Nephron progenitor cell (in vitro differentiated cells): ENCODE measurements around the gene TMEM200B.

Experiments
- DNase-seq: peaks from one replicate; pipeline ENCODE4 v3.0.0; 2021
- H3K27ac Mint-ChIP-seq: 2 replicates; pipeline ENCODE4 v1.8.0; 2021; ENCODE audit warnings: mild to moderate bottlenecking, moderate library complexity, mixed read lengths
- H3K27me3 Mint-ChIP-seq: 2 replicates; pipeline ENCODE4 v1.8.0; 2021; ENCODE audit warnings: mild to moderate bottlenecking, low read depth, mixed read lengths; ENCODE audit not compliant: poor library complexity
- H3K36me3 Mint-ChIP-seq: 2 replicates; pipeline ENCODE4 v1.8.0; 2021; ENCODE audit warnings: low read depth, mixed read lengths
- H3K4me1 Mint-ChIP-seq: 2 replicates; pipeline ENCODE4 v1.8.0; 2021; ENCODE audit warnings: mixed read lengths
- H3K4me3 Mint-ChIP-seq: 2 replicates; pipeline ENCODE4 v1.8.0; 2021; ENCODE audit warnings: mild to moderate bottlenecking, moderate library complexity, mixed read lengths
- H3K9me3 Mint-ChIP-seq: 2 replicates; pipeline ENCODE4 v1.8.0; 2021; ENCODE audit warnings: mild to moderate bottlenecking, moderate library complexity, mixed read lengths
- TF ChIP-seq, protein P1 (sequence below): fragments of 200-600 bp; sonication (generic); IDR thresholded peaks from 2 replicates; pipeline ENCODE4 v1.5.0; 2021; ENCODE audit warnings: antibody characterized with exemption

TMEM200B gene

GRCh38 chr1:29125237-29125641 lies 1.5 kb upstream of the TMEM200B start:
- peaks cover 47% of the 10 kb centered on the region for H3K27me3 Mint-ChIP-seq
- peak overlapping the region; percentile 76 for H3K4me3 Mint-ChIP-seq
- H3K27ac Mint-ChIP-seq, result no peak overlapping the region
- no peaks in the 10 kb centered on the region for H3K9me3 Mint-ChIP-seq
- DNase-seq, result no peak
- peaks cover 20% of the 10 kb centered on the region for H3K4me1 Mint-ChIP-seq
- peaks cover 2% of the 10 kb centered on the region for H3K36me3 Mint-ChIP-seq
- TF ChIP-seq, protein P1, sequence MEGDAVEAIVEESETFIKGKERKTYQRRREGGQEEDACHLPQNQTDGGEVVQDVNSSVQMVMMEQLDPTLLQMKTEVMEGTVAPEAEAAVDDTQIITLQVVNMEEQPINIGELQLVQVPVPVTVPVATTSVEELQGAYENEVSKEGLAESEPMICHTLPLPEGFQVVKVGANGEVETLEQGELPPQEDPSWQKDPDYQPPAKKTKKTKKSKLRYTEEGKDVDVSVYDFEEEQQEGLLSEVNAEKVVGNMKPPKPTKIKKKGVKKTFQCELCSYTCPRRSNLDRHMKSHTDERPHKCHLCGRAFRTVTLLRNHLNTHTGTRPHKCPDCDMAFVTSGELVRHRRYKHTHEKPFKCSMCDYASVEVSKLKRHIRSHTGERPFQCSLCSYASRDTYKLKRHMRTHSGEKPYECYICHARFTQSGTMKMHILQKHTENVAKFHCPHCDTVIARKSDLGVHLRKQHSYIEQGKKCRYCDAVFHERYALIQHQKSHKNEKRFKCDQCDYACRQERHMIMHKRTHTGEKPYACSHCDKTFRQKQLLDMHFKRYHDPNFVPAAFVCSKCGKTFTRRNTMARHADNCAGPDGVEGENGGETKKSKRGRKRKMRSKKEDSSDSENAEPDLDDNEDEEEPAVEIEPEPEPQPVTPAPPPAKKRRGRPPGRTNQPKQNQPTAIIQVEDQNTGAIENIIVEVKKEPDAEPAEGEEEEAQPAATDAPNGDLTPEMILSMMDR, result no peak

GRCh38 chr1:29124366-29125236 lies 898 bp upstream of the TMEM200B start:
- Mint-ChIP-seq H3K27ac (no peak overlapping the region), H3K4me1 (peaks cover 16% of the 10 kb centered on the region), H3K4me3 (peak overlapping the region; percentile 76), H3K9me3 (no peaks in the 10 kb centered on the region), H3K27me3 (peaks cover 48% of the 10 kb centered on the region), H3K36me3 (peaks cover 8% of the 10 kb centered on the region)
- TF ChIP-seq, protein P1, result peak; percentile 62
- DNase-seq, result peak; percentile 90

DNA sequence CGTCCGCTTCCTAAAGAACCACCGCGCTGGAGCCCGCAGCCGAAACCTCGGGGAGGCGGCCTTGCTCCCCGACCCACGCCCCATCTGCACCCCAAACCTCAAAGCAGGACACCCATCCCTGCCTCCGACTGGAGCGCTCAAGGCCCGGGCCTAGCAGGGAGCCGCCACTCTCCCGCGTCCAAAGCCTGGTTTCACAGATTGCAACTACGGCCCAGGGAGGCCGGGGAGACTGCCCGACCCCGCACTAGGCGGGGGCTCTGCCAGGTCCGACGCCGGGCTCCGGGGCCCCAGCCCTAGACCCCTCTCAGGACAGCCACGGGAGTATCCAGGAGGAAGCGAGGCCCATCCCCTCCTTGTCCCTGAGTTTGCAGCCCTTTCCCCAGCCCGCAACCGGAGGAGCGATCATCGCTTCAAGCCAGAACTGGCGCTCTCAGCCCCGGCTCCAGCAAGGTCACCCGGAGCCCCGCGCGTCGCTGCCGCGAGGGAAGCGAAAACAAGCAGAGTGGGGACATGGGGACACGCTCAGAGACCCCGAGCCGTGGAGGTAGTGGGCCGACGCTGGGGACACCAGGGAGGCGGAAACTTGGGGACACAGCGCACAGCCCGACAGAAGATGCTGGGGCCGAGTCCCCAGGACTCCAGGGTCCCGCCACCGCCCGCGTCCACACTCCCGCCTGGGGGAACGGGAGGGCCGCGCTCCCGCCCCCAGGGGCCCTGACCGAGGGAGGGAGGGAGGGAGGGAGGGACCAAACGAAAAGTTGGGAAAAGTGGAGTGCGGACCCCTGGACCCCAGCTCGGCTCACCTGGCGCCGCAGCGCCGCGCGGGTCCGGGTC lies 433 bp downstream of the TMEM200B start:
- peak overlapping the region; percentile 72 for H3K4me3 Mint-ChIP-seq
- TF ChIP-seq, protein P1, result no peak
- peaks cover 54% of the 10 kb centered on the region for H3K27me3 Mint-ChIP-seq
- H3K9me3 Mint-ChIP-seq, result no peaks in the 10 kb centered on the region
- peaks cover 16% of the 10 kb centered on the region for H3K4me1 Mint-ChIP-seq
- peak; percentile 48 for DNase-seq
- peaks cover 20% of the 10 kb centered on the region for H3K36me3 Mint-ChIP-seq
- H3K27ac Mint-ChIP-seq, result no peak overlapping the region

DNA sequence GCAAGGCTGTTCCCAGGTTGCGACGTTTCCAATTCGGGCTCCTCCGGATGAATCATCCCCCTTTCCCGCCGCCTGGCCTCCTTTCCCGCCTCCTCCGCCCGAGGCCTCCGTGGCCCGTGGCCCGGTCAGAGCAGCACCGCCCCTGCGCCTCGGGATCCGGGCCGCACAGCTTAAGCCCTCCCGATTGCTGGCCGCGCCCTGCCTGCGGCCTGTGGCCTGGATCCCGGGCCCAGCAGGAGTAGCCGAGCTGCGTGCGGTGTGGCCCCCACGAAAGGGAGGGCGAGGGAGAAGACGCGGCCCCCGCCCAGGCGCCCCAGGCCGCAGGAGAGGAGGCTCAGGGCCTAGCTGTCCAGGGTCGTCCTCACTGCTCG lies 1.0 kb downstream of the TMEM200B start:
- H3K4me3 Mint-ChIP-seq, result peak overlapping the region; percentile 72
- DNase-seq, result peak; percentile 34
- H3K27ac Mint-ChIP-seq, result no peak overlapping the region
- H3K27me3 Mint-ChIP-seq, result peaks cover 52% of the 10 kb centered on the region
- no peaks in the 10 kb centered on the region for H3K9me3 Mint-ChIP-seq
- peaks cover 24% of the 10 kb centered on the region for H3K36me3 Mint-ChIP-seq
- TF ChIP-seq, protein P1, result no peak
- H3K4me1 Mint-ChIP-seq, result peaks cover 12% of the 10 kb centered on the region

DNA sequence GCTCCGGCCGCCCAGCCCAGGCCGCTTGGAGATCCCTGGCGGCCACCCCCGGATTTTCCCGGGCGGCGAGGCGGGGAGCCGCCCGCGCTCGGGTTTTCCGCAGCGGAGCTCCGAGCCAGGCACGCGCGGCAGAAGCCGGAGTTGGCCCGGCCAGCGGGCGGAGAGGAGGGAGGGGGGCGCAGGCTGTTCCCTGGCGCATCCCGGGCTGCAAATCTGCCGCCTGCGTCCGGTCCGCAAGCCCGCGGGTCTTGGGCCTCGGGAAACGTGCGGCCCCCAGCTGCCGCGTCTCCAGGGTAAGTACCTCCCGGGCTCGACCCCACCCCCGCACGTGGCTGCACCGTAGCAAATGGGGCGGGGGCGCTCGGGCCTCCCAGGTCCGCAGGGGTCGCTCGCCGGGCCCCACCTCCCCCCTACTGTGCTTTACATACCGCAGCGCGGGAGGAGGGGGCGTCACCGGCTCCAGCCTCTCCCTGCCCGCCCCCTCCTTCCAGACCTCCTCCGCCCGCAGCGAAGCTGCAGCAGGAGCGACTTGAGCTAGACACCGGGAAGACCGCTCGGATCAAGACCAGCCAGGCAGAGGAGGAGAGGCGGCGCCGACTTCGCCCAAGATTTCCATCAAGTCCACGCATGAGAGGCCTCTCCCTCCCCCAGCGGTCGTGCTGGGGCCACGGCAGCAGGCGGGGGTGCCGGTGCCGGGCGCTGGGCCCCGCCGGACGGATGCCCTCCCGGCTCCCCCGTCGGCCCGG lies 1.6 kb downstream of the TMEM200B start:
- Mint-ChIP-seq H3K4me3 (peak overlapping the region; percentile 70), H3K9me3 (no peaks in the 10 kb centered on the region), H3K4me1 (peaks cover 10% of the 10 kb centered on the region), H3K27ac (no peak overlapping the region), H3K27me3 (peaks cover 58% of the 10 kb centered on the region), H3K36me3 (peaks cover 29% of the 10 kb centered on the region)
- TF ChIP-seq, protein P1, result no peak
- peak; percentile 56 for DNase-seq
